Stimulated activated CD8-positive, alpha-beta memory T cell treated with anti-CD3 and anti-CD28 coated beads, Interleukin-2, amount 100 ng/mL, for 1 hour (primary cell): ENCODE measurements around the gene ATF1.
"Not testable (repeated sequence)": the region's sequence is repeated elsewhere in the genome, so short reads cannot be mapped to it uniquely, and the experiment has no call there.

ENCODE experiments used
- DNase-seq, 2 donors: peaks; one replicate each; pipeline ENCODE4 v3.0.0-alpha.2; 2020; ENCODE audit warnings: low read depth in 2 of 2

Gene ATF1

GRCh38 chr12:50859621-50860310 is 95.9 kb downstream of the ATF1 start:
- no peak for DNase-seq

DNA sequence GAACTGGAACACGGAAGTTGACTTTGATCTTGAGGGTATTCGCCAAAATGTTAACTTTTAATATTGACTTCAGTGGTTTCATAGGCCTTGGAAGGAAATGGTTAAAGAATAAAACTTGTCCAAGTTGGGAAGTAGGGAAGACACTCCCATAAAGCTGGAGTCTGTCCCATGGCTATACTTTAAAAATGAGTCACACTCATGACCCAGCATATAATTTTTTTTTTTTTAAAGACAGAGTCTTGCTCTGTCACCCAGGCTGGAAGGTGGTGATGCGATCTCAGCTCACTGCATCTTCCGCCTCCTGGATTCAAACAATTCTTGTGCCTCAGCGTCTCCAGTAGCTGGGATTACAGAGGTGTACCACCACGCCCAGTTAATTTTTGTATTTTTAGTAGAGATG is 98.4 kb downstream of the ATF1 start:
- no peak for DNase-seq

DNA sequence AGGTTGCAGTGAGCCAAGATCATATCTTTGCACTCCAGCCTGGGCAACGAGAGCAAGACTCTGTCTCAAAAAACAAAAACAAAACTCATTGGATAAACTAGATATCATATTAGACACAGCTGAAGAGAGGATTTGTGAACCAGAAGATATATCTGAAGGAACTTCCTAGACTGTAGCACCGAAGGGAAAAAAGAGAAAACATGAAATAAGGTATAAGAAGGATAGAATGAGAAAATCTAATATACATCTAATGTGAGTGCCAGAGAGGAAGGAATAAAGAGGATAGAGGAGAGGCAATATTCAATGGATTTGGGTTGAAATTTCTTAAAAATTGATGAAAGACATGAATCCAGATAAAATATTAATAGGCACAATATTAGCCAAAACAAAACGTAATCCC is 101.4 kb downstream of the ATF1 start:
- no peak for DNase-seq

GRCh38 chr12:50868881-50869280 is 105.0 kb downstream of the ATF1 start:
- not testable (repeated sequence) for DNase-seq
